Esophagus muscularis mucosa (tissue), 3 donors: ENCODE results near the gene C12orf57.

Source experiments
- CTCF ChIP-seq, 3 experiments: fragments of 200-600 bp in 2 of 3; fragments of 450-650 bp in 1 of 3; sonication (generic) in 2 of 3; IDR thresholded peaks; one replicate each; pipeline ENCODE4 v1.5.1; 2017 to 2019; ENCODE audit warnings: antibody characterized with exemption in 3 of 3, mild to moderate bottlenecking in 2 of 3, moderate library complexity in 1 of 3
- POLR2A ChIP-seq: fragments of 450-650 bp; IDR thresholded peaks from one replicate; pipeline ENCODE4 v1.6.1; 2017; ENCODE audit warnings: antibody characterized with exemption, moderate library complexity, mild to moderate bottlenecking, low read depth
- POLR2AphosphoS5 ChIP-seq, 2 donors: sonication (generic); formaldehyde crosslinking; IDR thresholded peaks; one replicate each; pipeline ENCODE4 v1.6.1; 2017; ENCODE audit warnings: antibody characterized with exemption in 2 of 2

- TF ChIP-seq POLR2AphosphoS5 (IDR thresholded peaks at IDR 0.05) (no peak), CTCF (IDR thresholded peaks at IDR 0.05) (no peak), POLR2A (no peak)
Observed at GRCh38 chr12:6916426-6917200, 27.2 kb upstream of the C12orf57 start.
